Measurements from ENCODE around the gene ATF7IP2. TPM values are rescaled to one million over a fixed set of nuclear protein-coding genes. Genes with fewer than 3 reads are reported as not detected.

ATF7IP2 gene
- total and polyA plus RNA-seq, 2 of the 13 experiments (the other 11 are each of a cell fraction or from before 2014, with no cell fraction given): 117 to 217 TPM

DNA sequence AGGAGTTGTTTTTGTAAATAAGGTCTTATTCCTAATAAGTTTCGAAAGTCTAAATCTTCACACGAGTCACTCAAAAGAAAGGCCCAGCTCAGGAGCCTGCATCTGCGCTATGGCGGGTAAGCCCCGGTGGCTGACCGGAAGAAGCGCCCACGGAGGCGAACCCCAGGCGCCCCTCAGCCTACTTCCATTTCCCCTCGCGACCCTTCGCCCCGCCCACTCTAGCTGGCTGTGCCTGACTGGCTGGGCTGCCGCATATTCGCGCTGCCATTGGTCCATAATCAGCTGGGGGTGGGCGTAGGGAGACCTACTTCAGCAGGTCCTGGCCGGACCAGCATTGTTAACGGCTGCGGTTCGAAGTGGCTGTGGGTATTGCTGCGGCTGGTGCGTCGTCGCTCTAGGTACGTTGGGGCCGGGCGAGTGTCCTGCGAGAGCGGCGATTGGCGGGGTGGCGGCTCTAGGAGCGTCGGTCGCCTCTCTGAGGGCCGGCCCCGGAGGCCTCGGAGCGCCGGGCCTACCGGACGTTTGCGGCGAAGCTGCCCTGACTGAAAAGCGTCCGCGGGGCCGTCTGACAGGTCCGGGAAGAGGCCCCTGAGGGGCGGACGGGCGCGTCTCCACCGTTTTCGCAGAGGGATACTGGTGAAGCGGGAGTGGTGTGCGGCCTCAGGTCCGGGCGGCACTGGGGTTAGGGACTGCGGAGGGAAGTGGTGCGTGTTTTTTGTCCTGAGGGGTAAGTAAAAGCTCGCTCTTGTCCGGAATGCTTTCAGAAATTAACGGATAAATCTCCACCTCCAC, at the start of gene ATF7IP2 (continued):
- TF ChIP-seq, protein P1, sequence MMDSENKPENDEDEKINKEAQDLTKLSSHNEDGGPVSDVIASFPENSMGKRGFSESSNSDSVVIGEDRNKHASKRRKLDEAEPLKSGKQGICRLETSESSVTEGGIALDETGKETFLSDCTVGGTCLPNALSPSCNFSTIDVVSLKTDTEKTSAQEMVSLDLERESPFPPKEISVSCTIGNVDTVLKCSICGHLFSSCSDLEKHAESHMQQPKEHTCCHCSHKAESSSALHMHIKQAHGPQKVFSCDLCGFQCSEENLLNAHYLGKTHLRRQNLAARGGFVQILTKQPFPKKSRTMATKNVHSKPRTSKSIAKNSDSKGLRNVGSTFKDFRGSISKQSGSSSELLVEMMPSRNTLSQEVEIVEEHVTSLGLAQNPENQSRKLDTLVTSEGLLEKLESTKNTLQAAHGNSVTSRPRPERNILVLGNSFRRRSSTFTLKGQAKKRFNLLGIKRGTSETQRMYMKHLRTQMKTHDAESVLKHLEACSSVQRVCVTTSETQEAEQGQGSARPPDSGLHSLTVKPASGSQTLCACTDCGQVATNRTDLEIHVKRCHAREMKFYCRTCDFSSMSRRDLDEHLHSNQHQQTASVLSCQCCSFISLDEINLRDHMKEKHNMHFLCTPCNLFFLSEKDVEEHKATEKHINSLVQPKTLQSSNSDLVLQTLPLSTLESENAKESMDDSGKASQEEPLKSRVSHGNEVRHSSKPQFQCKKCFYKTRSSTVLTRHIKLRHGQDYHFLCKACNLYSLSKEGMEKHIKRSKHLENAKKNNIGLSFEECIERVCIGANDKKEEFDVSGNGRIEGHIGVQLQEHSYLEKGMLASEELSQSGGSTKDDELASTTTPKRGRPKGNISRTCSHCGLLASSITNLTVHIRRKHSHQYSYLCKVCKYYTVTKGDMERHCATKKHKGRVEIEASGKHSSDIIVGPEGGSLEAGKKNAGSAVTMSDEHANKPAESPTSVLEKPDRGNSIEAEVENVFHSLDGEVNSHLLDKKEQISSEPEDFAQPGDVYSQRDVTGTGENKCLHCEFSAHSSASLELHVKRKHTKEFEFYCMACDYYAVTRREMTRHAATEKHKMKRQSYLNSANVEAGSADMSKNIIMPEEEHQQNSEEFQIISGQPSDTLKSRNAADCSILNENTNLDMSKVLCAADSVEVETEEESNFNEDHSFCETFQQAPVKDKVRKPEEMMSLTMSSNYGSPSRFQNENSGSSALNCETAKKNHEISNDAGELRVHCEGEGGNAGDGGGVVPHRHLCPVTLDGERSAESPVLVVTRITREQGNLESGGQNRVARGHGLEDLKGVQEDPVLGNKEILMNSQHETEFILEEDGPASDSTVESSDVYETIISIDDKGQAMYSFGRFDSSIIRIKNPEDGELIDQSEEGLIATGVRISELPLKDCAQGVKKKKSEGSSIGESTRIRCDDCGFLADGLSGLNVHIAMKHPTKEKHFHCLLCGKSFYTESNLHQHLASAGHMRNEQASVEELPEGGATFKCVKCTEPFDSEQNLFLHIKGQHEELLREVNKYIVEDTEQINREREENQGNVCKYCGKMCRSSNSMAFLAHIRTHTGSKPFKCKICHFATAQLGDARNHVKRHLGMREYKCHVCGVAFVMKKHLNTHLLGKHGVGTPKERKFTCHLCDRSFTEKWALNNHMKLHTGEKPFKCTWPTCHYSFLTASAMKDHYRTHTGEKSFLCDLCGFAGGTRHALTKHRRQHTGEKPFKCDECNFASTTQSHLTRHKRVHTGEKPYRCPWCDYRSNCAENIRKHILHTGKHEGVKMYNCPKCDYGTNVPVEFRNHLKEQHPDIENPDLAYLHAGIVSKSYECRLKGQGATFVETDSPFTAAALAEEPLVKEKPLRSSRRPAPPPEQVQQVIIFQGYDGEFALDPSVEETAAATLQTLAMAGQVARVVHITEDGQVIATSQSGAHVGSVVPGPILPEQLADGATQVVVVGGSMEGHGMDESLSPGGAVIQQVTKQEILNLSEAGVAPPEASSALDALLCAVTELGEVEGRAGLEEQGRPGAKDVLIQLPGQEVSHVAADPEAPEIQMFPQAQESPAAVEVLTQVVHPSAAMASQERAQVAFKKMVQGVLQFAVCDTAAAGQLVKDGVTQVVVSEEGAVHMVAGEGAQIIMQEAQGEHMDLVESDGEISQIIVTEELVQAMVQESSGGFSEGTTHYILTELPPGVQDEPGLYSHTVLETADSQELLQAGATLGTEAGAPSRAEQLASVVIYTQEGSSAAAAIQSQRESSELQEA (CRISPR knock-in tag; IDR thresholded peaks at IDR 0.05; ENCODE audit: not compliant biosample characterization): peak; percentile 99
- peak; percentile 89 for TF ChIP-seq PHF20 (CRISPR knock-in tag; IDR thresholded peaks at IDR 0.05)
- TF ChIP-seq ZFP36L2 (CRISPR knock-in tag; IDR thresholded peaks at IDR 0.05): peak; percentile 69; the same call in 1 of the 2 replicates
- TF ChIP-seq, protein P2, sequence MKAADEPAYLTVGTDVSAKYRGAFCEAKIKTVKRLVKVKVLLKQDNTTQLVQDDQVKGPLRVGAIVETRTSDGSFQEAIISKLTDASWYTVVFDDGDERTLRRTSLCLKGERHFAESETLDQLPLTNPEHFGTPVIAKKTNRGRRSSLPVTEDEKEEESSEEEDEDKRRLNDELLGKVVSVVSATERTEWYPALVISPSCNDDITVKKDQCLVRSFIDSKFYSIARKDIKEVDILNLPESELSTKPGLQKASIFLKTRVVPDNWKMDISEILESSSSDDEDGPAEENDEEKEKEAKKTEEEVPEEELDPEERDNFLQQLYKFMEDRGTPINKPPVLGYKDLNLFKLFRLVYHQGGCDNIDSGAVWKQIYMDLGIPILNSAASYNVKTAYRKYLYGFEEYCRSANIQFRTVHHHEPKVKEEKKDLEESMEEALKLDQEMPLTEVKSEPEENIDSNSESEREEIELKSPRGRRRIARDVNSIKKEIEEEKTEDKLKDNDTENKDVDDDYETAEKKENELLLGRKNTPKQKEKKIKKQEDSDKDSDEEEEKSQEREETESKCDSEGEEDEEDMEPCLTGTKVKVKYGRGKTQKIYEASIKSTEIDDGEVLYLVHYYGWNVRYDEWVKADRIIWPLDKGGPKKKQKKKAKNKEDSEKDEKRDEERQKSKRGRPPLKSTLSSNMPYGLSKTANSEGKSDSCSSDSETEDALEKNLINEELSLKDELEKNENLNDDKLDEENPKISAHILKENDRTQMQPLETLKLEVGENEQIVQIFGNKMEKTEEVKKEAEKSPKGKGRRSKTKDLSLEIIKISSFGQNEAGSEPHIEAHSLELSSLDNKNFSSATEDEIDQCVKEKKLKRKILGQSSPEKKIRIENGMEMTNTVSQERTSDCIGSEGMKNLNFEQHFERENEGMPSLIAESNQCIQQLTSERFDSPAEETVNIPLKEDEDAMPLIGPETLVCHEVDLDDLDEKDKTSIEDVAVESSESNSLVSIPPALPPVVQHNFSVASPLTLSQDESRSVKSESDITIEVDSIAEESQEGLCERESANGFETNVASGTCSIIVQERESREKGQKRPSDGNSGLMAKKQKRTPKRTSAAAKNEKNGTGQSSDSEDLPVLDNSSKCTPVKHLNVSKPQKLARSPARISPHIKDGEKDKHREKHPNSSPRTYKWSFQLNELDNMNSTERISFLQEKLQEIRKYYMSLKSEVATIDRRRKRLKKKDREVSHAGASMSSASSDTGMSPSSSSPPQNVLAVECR (CRISPR knock-in tag; IDR thresholded peaks at IDR 0.05; ENCODE audit: borderline replicate concordance): peak; percentile 98
- TF ChIP-seq ZNF501 (CRISPR knock-in tag; IDR thresholded peaks at IDR 0.05): peak; percentile 100
- 0 out of 2 replicates have a peak, but pooled peaks have one; percentile 50 for TF ChIP-seq ZNF3 (CRISPR knock-in tag; IDR thresholded peaks at IDR 0.05)
- 0 out of 2 replicates have a peak, but pooled peaks have one; percentile 67 for TF ChIP-seq JUN (CRISPR knock-in tag; IDR thresholded peaks at IDR 0.05)
- TF ChIP-seq AKAP8 (CRISPR knock-in tag; IDR thresholded peaks at IDR 0.05): peak; percentile 82; the same call in 1 of the 2 replicates
- TF ChIP-seq HNRNPLL (IDR thresholded peaks at IDR 0.05; ENCODE audit: low read depth, low read length, poor library complexity, severe bottlenecking): peak; percentile 97
- no peak for TF ChIP-seq FOXP1 (IDR thresholded peaks at IDR 0.05)
- TF ChIP-seq FOXP1 (CRISPR knock-in tag; IDR thresholded peaks at IDR 0.05): no peak
- TF ChIP-seq PCBP2 (optimal IDR thresholded peaks at IDR 0.05; ENCODE audit: low read depth, low read length, poor library complexity, severe bottlenecking): no peak
- peak; percentile 86 for TF ChIP-seq ZNF296 (CRISPR knock-in tag; conservative IDR thresholded peaks at IDR 0.05)
- TF ChIP-seq ZNF326 (CRISPR knock-in tag; IDR thresholded peaks at IDR 0.05; ENCODE audit: borderline replicate concordance): no peak
- peak; percentile 92 for TF ChIP-seq THAP11 (CRISPR knock-in tag; IDR thresholded peaks at IDR 0.05)
- TF ChIP-seq TFDP1 (CRISPR knock-in tag; IDR thresholded peaks at IDR 0.05; ENCODE audit: borderline replicate concordance): peak; percentile 83
